Astrocyte of the spinal cord (primary cell): ENCODE results near the gene ZNRF2.
"Not testable (repeated sequence)": the region's sequence is repeated elsewhere in the genome, so short reads cannot be mapped to it uniquely, and the experiment has no call there.

Source experiments
- DNase-seq: peaks from one replicate; pipeline ENCODE4 v3.0.0; 2011; ENCODE audit warnings: low read depth, low spot score
- H3K4me3 ChIP-seq: 2 replicates; pipeline ENCODE4 v1.5.1; 2011; ENCODE audit warnings: low read depth, mild to moderate bottlenecking, low read length, moderate library complexity
- CTCF ChIP-seq: IDR thresholded peaks from 2 replicates; pipeline ENCODE4 v1.5.1; 2012; ENCODE audit warnings: low read depth, mild to moderate bottlenecking, low read length, inconsistent platforms
- in situ Hi-C: cut with HindIII; loops from 2 replicates; pipeline ENCODE4 v1.10.0; 2017; ENCODE audit warnings: low sequenced_read_pairs

ZNRF2 gene

DNA sequence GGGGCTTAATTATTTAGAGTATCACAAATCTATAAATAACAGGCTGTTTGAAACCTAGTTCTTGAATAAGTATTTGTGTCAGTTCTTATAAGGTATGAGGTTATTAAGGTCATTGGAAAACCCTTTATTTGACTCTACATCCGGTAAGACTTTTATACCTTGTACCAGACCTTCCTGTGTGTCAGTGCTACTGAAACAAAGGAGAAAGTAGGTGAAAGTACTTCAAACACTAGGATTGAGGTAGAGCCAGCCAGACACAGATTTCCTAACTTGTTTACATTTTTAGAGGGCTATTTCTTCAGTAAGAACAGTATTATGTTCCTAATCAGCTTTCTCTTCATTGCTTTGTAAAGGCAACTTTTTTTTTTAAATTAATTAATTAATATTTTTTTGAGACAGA is 93.9 kb downstream of the ZNRF2 start:
- H3K4me3 ChIP-seq = no peak overlapping the region
- in situ Hi-C loops = no loop called here
- DNase-seq = no peak
- no peak for TF ChIP-seq CTCF

DNA sequence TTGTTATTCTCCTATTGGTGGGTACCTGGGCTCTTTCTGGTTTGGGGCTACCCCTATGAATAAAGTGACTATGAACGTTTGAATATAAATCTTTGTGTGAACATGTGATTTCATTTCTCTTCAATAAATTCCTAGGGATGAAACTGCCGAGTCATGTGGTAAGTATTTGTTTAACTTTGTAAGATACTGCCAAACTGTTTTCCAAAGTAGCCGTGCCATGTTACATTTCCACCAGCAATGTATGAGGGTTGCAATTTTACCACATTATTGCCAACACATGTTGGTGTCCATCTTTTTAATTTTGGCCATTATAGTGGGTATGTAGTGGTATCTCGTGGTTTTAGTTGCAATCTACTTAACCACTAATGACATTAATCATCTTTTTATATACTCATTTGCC is 94.7 kb downstream of the ZNRF2 start:
- in situ Hi-C loops = no loop called here
- no peak for TF ChIP-seq CTCF
- no peak for DNase-seq
- no peak overlapping the region for H3K4me3 ChIP-seq

- no peak overlapping the region for H3K4me3 ChIP-seq
- DNase-seq = no peak
- TF ChIP-seq CTCF = no peak
- in situ Hi-C loops = no loop called here
Measured at GRCh38 chr7:30379741-30380140, 95.3 kb downstream of the ZNRF2 start.

- TF ChIP-seq CTCF = no peak
- DNase-seq = no peak
- no peak overlapping the region for H3K4me3 ChIP-seq
- in situ Hi-C loops = no loop called here
Measured at GRCh38 chr7:30380294-30380693, 95.9 kb downstream of the ZNRF2 start.

- DNase-seq, in situ Hi-C loops, H3K4me3 ChIP-seq: not testable (repeated sequence)
Measured at GRCh38 chr7:30380824-30381223, 96.4 kb downstream of the ZNRF2 start.

DNA sequence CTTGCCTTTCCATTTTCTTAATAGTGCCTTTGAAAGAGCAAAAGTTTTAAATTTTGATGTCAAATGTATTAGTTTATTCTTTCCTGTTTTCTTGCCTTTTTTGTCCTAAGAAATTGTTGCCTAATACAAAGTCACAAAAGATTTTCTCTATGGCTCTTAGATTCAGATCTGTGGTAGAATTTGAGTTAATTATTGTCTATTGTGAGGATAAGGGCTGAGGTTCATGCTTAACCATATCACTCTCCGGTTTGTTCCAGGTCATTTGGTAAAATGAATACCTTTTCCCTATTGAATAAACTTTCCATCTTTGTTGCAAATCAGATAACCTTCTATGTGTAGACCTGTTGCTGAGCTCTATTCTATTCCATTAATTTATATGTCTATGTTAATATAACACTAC is 98.2 kb downstream of the ZNRF2 start:
- TF ChIP-seq CTCF = no peak
- H3K4me3 ChIP-seq = no peak overlapping the region
- in situ Hi-C loops = no loop called here
- DNase-seq = no peak

GRCh38 chr7:30389791-30390190 is 105.4 kb downstream of the ZNRF2 start:
- in situ Hi-C loops = no loop called here

More at GRCh38 chr7:30389791-30390190, 105.4 kb downstream of the ZNRF2 start:
- TF ChIP-seq CTCF = no peak
- DNase-seq = no peak
- H3K4me3 ChIP-seq = no peak overlapping the region
